Ramos (cell line): Measurements from ENCODE around the gene ABI3BP.

Source experiments
- in situ Hi-C: fragments of 300-500 bp; cut with MboI; formaldehyde crosslinking; loops from one replicate; pipeline ENCODE4 v1.14.3; 2022; ENCODE audit warnings: low sequenced_read_pairs; ENCODE audit not compliant: unreplicated experiment

ABI3BP gene

DNA sequence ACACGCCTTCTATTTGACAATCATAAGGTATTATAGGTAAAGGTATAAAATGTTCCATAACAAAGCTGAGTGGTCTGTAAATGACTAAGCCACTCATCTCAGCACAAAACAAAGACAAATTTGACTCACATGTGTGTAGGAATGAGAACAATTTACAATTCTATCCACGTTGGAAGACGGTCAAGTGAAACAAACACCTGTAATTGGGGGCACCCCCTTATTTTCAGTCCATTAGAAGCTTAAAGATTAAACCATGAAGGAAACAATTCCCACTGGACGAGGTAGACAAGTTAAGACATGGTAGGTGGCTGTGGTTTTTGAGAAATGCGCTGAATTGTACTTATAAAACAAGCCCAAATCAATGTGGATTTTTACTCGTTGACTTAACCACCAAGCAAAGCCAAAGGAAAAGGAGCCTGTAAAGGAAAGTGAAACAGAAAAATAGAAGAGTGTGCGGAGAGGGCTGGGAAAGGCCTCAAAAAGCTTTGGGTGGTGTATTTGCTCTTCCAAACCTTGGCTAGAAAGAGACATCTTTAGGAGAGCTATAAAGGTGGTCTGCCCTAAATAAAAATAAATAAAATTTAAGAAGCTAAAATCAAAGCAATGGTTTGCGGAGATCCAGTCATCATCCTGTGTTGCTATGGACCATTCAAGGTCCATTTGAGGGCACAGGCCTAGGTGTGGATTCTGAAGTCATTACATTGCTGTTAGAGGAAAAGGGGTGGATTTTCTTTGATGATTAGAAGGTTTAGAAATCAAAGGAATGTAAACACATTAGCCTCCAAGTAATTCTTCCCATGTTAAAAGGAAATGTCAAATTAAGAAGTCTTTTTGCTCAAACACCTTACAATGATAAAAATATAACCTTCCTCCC is 148.9 kb downstream of the ABI3BP start:
- in situ Hi-C loops = no loop called here

DNA sequence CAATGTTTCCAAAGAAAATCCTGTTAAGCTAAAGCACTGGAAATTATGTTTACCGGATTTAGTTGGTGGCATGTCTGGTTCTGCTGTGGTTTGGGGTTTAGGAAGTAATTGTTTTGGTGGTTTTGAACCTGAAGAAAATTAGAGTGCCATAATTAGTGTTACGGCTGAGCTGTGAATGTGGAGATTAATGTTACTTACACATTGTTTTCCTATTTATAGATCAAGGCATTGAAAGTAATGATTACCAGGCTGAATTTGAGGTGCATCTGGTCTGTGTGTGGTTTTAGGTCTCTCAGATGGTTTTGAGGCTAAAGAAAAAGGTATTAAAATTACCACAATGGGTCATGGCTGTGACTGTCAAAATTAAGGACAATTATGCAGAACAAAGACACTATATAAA is 155.1 kb downstream of the ABI3BP start:
- in situ Hi-C loops = no loop called here

- in situ Hi-C loops = no loop called here
These were observed 156.6 kb downstream of the ABI3BP start for GRCh38 chr3:100836661-100837060.

DNA sequence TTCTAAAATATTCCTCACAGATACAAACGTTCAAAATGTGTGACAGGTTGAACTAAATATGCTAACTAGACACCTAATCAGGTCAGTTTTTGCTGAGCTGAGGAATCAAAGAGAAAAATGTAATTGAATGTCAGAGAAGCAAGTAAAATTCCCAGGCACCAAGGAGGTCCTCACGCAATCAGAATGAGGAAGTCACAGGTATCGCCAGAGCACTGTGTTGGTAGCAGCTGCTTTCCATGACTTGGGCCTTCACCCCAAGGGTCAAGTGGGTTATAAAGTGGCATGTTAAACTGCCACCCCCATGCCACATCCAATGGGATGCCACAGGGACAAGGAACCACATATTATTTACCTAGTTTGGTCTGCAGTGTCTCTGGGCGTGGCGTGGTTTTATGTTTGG is 158.9 kb downstream of the ABI3BP start:
- in situ Hi-C loops = no loop called here

DNA sequence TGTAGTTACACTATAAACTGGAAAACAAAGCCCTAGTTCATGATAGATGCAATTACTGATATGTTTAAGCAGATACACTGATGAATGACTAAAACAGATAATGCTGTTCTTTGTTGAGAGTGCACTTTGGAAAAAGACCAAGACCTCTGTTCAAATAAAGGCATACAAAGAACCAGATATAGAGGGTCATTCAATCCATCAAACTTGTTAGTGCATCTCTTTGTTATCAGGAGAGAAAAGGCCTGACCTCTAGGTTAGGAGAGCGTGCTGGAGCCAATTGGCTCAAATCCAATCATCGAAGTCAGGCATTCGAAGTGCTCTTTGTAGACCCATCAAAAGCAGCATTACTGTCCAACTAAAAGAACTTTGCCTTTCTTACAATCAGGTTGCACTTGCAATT is 159.7 kb downstream of the ABI3BP start:
- in situ Hi-C loops = no loop called here

DNA sequence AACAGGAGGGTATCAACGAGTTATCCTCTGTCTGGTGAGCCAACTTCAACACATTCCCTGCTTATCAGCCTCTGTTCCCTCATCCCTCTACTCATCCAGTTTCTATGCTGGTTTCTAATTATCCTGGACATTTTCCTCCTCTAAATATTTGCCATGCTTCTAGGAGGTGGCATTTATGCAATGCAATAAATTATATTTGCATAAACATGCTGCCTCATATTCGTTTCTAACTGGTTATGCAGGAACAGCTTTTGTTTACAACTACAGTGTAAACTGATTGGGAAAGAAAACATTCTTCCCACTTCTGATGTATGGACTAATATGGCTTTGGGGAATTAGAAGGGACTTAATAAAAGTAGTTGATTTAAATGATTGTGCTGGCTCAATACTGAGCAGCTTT is 161.6 kb downstream of the ABI3BP start:
- in situ Hi-C loops = no loop called here

GRCh38 chr3:100830931-100831330 is 162.3 kb downstream of the ABI3BP start:
- in situ Hi-C loops = no loop called here

GRCh38 chr3:100825574-100825973 is 167.6 kb downstream of the ABI3BP start:
- in situ Hi-C loops = no loop called here

GRCh38 chr3:100815583-100815982 is 177.6 kb downstream of the ABI3BP start:
- in situ Hi-C loops = no loop called here

- in situ Hi-C loops = no loop called here
These were observed 179.4 kb downstream of the ABI3BP start for GRCh38 chr3:100813828-100814227.

DNA sequence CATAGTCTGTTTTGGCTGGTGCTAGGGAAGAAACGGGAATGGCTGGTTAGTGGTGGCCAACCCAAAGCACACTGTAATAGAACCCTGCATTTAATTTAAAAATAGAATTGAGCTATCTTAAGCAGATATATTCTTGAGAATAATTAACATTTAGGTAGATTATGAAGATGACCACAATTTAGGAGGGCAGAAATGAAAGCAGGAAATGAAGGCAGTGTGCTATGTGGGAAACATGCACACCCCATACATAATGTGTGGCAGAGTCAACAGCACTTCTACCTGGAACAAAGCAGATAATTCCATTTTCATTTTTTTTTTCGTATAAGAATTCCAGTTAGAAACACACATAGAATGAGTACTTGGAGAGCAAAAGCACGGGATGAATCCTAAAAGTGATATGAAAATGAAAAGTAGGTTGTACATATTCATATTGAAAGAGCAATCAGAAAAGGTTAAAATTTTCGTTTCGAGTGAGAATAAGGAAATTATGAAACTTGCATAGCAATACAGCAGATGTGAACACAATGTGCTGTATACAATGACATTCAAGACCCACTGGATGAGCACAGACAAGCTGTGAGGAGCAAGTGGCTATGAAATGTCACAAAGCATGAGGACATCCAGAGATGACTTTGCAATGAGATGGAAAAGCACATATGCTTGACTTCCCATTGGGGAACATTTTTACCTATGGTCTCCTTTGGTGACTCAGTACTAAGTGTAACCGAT is 181.3 kb downstream of the ABI3BP start:
- in situ Hi-C loops = no loop called here

DNA sequence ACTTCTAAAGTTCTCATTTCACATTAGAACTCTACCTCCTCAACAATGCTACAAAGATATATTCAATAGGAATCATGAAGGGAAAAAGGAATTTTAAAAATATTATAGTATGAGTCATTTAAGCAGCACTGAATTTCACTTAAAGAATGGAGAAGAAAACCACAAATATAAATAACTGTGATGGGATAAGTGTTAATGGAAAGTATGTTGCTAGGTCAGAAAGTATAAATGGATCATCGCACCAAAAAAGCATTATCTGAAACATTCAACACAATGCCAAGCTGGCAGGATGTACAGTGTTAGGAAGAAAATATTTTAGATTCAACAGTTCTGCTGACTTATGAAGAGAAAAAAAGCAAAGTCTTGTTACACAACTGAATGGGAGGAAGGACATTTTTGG is 182.6 kb downstream of the ABI3BP start:
- in situ Hi-C loops = no loop called here

DNA sequence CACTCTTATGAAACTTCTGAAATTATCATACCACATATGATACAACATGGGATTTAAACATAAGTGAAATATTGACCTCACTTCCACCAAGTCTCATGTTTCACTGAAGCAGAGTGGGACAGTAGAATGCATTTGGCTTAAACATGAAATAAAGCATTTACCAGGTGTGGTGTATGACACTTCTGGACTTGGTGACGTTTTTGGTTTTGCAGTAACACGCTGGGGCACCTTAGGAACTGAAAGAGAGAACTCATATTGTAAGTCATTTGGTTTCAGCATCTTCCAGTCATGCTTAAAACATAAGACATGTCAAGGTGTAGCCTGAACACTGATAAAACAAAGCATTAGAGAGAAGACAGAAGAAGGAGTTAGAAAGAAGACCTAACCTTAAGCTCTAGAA is 188.6 kb downstream of the ABI3BP start:
- in situ Hi-C loops = no loop called here

DNA sequence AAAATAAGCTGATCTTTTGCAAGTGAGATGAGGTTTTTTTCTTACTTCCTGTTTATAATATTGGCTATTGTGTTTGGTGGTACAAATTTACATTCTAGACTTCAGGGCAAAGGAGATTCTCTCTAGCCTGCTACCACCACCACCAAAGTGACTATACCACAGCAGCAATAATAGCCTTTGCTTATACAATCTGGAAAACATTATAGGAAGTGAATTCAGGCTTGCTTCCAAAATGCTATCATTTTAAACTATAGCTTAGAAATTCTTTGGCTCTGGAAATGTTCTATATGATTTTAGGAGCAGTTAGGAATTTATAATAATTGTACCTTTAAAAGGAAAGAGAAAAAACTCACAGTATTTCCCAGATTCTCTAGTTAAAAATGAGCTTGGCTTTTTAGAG is 189.5 kb downstream of the ABI3BP start:
- in situ Hi-C loops = no loop called here

GRCh38 chr3:100802126-100802525 is 191.1 kb downstream of the ABI3BP start:
- in situ Hi-C loops = no loop called here

DNA sequence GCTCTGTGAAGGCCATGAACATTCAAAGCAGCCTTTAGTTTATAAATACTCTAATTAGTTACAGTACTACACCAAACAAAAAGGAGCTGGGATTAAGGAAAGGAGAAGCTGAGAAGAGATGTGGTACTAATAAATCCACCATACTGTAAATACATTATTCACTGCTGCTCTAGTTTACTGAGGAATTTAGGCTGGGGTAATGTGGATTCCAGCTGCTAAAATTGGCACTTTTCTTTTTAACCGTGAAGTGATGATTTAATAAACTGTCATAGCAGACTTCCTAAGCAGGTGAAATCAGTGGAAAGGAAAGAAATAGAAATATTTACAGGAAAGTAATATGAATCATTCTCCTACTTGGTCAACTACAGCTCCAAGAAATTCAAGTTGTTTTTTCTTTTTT is 195.2 kb downstream of the ABI3BP start:
- in situ Hi-C loops = no loop called here

DNA sequence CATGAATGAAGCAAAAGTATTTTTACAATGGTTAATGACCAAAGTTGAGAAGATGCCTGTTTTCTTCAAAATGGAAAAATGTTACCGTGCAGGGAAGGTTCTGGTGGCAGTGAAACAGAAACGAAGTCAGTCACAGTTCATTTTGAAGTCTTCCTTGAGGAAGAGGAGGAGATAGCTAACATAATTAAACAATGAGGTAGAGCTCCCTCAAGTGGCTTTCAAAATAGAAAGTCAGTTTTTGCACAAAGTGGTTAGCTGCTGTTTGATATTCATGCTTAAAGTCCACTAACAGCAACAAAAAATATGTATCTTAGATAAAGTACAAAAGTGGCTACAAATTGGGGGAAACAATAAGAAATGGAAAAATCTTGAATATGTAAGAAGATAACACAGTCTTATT is 196.7 kb downstream of the ABI3BP start:
- in situ Hi-C loops = no loop called here

DNA sequence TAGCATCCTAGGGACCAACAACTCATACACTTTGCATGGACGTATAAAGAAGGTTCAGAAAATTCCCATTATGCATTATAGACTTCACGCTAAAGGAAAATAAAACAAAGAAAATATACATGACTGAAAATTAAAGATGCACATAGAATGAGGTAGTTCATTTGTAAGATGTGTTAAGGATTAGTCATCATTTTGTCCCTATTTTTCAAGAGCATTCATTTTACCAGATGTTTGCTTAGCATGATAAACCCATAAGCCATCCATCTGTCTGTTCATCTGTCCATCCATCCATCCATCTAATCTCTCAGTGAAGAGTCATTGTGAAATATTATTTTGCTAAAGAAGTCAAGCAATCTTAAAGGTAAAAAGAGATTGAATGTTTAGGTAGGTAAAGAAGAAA is 203.6 kb downstream of the ABI3BP start:
- in situ Hi-C loops = no loop called here

DNA sequence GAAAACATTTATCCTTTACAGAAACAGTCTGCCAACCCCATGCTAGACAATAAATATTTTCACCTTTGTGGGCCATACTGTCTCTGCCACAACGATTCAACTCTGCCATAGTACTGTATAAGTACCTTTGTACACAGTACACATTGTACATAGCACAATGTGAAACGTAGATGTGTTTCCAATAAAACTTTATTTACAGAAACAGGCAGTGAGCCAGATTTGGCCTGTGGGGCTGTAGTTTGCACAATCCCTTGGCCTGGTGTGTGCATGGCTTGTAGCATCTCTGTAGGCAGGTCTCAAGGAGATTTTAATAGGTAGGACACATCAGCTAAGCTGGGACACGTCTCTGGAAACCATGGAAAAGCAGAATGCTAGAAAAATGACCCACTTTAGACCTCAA is 209.6 kb downstream of the ABI3BP start:
- in situ Hi-C loops = no loop called here

DNA sequence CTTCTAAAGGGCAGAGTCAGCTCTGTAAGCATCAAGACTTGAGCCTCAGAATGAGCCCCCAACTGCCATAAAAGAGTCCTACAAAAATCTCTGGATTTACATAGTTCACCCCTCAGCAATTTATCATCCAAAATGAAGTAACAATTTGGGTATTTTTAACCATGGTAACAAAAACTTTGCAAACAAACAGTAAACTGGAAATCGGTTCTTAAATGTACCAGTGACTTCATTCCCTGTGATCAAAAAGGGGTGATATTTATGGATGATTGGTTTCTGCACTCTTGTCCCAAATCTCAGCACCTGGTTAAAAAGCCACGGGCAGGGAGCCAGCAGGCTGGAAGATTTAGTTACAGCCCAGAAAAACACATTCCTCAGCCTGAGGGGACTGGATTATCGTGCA is 210.3 kb downstream of the ABI3BP start:
- in situ Hi-C loops = no loop called here

DNA sequence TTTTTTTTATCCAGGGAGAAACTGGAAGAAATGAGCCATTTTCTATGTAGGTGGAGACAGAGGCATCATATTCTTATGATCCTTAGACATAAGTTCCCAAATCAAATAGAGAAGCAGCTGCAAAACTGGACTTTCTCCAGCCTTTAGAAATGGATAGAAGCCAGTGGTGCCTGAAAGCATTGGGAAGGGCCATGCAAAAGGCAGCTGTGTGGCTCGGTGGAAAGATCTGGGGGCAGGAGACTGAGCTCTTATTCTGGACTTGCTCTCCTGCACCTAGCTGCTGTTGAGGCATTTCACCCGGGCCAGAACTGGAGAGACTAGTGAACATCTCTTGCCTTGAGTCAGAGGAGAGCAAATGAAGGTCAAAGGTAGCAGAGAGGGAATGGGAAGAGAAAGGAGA is 210.9 kb downstream of the ABI3BP start:
- in situ Hi-C loops = no loop called here

DNA sequence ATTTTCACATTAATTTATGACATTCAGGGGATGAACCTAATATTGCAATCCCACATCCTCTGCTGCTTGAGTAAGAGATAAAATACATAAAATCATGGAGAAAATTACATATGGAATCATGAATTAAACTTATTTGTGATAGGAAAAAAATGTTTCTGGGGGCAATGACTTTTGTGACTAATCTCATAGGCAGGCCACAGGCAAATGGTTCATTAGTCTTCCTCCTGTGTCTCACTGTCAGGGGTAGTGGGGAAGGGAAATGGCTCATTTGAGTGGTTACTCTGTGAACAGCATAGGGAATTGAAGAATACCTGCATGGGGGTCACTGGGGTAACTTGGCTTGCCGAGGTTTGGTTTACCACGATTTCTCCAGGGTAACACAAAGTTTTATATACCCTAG is 211.9 kb downstream of the ABI3BP start:
- in situ Hi-C loops = no loop called here
